ENCODE data around the gene L3MBTL4. TPM values are rescaled to one million over a fixed set of nuclear protein-coding genes. Genes with fewer than 3 reads are reported as not detected.
"Not testable (repeated sequence)": the region's sequence is repeated elsewhere in the genome, so short reads cannot be mapped to it uniquely, and the experiment has no call there.

The L3MBTL4 gene
- total RNA-seq, 3 donors from 2014 or later: 0.40 to 0.49 (median 0.42) TPM

DNA sequence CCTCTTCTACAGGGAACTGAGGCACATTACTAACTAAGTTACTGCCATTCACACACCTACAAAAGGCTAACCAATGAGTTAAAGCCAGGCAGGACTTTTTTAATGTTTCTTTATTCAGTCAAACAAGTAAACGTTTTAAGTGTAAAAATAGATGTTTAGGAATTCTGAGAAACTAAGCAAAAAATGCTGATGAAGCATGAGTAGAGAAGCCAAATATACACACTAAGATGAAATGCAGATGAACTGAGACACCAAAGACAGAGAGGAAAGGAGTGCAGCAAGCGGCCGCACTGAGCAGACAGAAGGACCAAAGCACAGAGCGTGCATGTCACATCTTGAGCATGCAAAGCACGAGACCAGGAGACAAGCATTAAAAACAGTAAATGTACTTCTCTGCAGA lies 17.9 kb downstream of the L3MBTL4 start:
- H3K4me1 Mint-ChIP-seq (ENCODE audit: low read depth): no peaks in the 10 kb centered on the region
- DNase-seq (no peak), ATAC-seq (no peak)
- no peaks in the 10 kb centered on the region for H3K36me3 Mint-ChIP-seq (ENCODE audit: insufficient read depth)
- peaks cover 5% of the 10 kb centered on the region for H3K9me3 Mint-ChIP-seq
- H3K27me3 Mint-ChIP-seq (ENCODE audit: low read depth): no peaks in the 10 kb centered on the region
- H3K4me3 Mint-ChIP-seq: no peak overlapping the region

DNA sequence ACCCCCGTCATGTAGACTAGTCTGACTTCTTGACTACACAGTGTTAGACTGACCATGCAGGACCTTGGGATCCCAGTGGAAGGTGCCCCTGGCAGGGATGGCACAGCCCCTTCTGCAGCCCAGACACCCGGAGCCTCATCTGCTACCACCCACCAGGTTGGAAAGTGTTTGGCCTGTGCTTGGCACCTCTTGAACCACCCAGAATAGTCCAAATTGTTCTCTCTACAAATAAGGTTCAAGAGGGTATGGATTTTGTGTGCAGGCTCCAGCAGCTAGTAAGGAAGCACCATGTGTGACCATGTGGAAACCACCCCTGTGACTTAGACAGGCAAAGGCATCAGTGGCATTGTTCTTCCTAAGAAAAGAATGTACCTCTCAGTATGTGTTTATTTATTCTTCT lies 18.4 kb downstream of the L3MBTL4 start:
- H3K9me3 Mint-ChIP-seq: peaks cover 10% of the 10 kb centered on the region
- no peak overlapping the region for H3K4me3 Mint-ChIP-seq
- DNase-seq: no peak
- no peak for ATAC-seq
- H3K27me3 Mint-ChIP-seq (ENCODE audit: low read depth): no peaks in the 10 kb centered on the region
- no peaks in the 10 kb centered on the region for H3K4me1 Mint-ChIP-seq (ENCODE audit: low read depth)
- no peaks in the 10 kb centered on the region for H3K36me3 Mint-ChIP-seq (ENCODE audit: insufficient read depth)

DNA sequence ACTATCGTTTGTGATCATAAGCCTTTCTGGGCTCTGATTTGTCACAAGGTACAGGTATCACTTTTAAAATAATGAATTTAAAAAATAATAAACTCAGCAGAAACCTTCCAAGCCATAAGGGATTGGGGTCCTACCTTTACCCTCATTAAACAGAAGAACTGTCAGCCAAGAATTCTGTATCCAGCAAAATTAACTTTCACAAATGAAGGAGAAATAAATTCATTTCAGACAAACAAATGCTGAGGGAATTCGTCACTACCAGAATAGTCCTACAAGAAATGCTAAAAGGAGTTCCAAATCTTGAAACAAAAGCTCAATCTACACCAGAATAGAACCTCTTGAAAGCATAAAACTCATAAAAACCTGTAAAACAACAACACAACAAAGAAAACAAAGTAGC lies 25.7 kb downstream of the L3MBTL4 start:
- Mint-ChIP-seq H3K9me3 (peaks cover 23% of the 10 kb centered on the region), H3K36me3 (ENCODE audit: insufficient read depth) (no peaks in the 10 kb centered on the region), H3K4me3 (no peak overlapping the region), H3K27me3 (ENCODE audit: low read depth) (no peaks in the 10 kb centered on the region), H3K4me1 (ENCODE audit: low read depth) (no peaks in the 10 kb centered on the region)
- DNase-seq: no peak
- ATAC-seq: no peak

DNA sequence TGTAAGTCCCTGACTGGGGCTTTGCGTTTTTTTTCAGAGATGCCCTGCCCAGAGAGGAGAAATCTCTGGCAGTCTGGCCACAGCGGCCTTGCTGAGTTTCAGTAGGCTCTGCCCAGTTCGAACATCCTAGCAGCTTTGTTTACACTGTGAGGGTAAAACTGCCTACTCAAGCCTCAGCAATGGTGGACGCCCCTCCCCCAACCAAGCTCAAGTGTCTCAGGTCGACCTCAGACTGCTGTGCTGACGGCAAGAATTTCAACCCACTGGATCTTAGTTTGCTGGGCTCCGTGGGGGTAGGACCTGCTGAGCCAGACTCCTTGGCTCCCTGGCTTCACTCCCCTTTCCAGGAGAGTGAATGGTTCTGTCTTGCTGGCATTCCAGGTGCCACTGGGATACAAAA lies 31.7 kb downstream of the L3MBTL4 start:
- Mint-ChIP-seq H3K4me1 (ENCODE audit: low read depth) (no peaks in the 10 kb centered on the region), H3K36me3 (ENCODE audit: insufficient read depth) (no peaks in the 10 kb centered on the region), H3K9me3 (peaks cover 16% of the 10 kb centered on the region), H3K27me3 (ENCODE audit: low read depth) (no peaks in the 10 kb centered on the region), H3K4me3 (no peak overlapping the region)
- DNase-seq (no peak), ATAC-seq (no peak)

DNA sequence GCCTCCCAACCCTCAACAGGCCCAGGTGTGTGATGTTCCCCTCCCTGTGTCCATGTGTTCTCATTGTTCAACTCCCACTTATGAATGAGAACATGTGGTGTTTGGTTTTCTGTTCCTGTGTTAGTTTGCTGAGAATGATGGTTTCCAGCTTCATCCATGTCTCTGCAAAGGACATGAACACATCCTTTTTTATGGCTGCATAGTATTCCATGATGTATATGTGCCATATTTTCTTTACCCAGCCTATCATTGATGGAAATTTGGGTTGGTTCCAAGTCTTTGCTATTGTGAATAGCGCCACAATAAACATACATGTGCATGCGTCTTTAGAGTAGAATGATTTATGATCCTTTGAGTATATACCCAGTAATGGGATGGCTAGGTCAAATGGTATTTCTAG lies 37.2 kb downstream of the L3MBTL4 start:
- H3K36me3 Mint-ChIP-seq (ENCODE audit: insufficient read depth); DNase-seq; H3K27me3 Mint-ChIP-seq (ENCODE audit: low read depth); H3K4me3 Mint-ChIP-seq; ATAC-seq; H3K4me1 Mint-ChIP-seq (ENCODE audit: low read depth): not testable (repeated sequence)
- peaks cover 22% of the 10 kb centered on the region for H3K9me3 Mint-ChIP-seq

DNA sequence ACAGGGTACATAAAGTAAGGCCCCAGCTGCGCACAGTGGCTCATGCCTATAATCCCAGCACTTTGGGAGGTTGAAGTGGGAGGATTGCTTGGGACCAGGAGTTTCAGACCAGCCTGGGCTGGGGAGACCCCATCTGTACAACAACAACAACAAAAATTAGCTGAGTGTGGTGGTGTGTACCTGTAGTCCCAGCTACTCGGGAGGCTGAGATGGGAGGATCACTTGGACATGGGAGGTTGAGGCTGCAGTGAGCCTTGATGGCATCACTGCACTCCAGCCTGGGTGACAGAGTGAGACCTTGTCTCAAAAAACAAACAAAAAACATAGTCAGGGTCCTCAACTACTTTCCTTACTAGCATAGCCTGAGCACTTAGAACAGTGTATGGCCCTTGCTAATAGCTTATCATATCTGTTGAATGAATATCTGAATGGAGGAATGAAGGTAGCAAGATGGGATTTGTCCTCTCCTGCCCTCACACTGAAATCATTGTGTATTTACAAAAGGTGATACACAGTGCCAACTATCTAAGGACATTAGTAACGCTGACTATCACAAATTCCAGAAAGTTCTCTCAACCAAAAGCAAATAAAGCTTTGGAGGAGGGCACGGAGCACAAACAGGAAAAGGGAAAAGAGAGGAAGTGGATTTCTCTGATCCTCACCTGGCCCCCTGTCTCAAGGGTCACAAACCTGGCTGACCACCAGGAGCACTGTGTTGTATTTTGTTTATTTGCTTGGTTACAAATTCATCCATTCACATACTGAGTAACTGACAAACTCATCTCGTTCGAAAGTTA lies 38.1 kb downstream of the L3MBTL4 start:
- H3K27me3 Mint-ChIP-seq (ENCODE audit: low read depth): no peaks in the 10 kb centered on the region
- H3K36me3 Mint-ChIP-seq (ENCODE audit: insufficient read depth): no peaks in the 10 kb centered on the region
- no peak for DNase-seq
- H3K4me1 Mint-ChIP-seq (ENCODE audit: low read depth): no peaks in the 10 kb centered on the region
- no peak overlapping the region for H3K4me3 Mint-ChIP-seq
- ATAC-seq: no peak
- peaks cover 18% of the 10 kb centered on the region for H3K9me3 Mint-ChIP-seq

DNA sequence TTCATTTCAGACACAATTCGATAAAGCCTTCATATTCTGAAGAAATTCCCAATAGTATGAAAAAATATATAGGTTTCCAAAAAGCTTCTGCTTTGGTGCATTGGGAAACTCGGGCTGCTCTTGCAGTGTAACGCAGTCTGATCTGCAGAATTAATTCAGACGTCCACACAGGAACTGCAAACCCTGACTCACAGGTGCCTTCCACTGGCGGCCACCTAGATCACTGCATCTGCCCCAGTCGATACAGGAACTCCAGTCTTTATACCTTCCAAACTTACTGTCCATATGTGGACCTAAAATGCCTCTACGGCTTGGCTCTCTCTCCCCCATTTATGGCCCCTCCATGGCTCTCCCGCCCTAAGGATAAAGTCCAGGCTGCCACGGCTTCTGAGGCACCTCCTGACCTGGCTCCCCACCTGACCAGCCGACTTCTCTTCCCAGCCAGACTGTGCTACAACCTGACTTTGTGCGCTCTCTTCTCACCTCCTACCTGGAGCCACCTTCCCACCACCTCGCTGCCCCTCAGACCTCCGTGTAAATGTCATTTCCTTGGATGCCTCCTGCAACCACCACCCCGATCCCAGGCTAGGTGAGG lies 39.7 kb downstream of the L3MBTL4 start:
- no peaks in the 10 kb centered on the region for H3K27me3 Mint-ChIP-seq (ENCODE audit: low read depth)
- H3K4me1 Mint-ChIP-seq (ENCODE audit: low read depth): no peaks in the 10 kb centered on the region
- ATAC-seq (no peak), DNase-seq (no peak)
- H3K4me3 Mint-ChIP-seq: no peak overlapping the region
- no peaks in the 10 kb centered on the region for H3K36me3 Mint-ChIP-seq (ENCODE audit: insufficient read depth)
- H3K9me3 Mint-ChIP-seq: peaks cover 13% of the 10 kb centered on the region

DNA sequence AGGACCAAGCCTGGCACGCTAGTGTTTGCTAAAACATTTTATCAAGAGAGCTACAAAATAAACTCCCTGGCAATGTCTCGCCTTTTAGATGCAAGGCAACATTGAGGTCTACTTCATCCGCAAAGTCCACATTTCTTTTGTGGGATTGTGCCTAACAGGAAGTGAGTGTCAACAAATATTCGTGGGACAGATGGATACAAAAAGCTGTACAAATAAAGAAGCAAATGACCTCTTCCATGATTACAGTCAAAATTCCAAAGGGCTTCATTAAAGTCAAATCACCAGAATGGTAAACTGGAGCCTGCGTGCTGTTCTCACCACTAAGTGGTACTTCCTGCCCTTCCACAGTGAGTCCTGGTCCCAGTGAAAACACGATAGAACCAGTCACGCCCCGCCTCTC lies 40.4 kb downstream of the L3MBTL4 start:
- H3K9me3 Mint-ChIP-seq: peaks cover 13% of the 10 kb centered on the region
- H3K4me1 Mint-ChIP-seq (ENCODE audit: low read depth): no peaks in the 10 kb centered on the region
- no peaks in the 10 kb centered on the region for H3K36me3 Mint-ChIP-seq (ENCODE audit: insufficient read depth)
- H3K27me3 Mint-ChIP-seq (ENCODE audit: low read depth): no peaks in the 10 kb centered on the region
- ATAC-seq (no peak), DNase-seq (no peak)
- no peak overlapping the region for H3K4me3 Mint-ChIP-seq

DNA sequence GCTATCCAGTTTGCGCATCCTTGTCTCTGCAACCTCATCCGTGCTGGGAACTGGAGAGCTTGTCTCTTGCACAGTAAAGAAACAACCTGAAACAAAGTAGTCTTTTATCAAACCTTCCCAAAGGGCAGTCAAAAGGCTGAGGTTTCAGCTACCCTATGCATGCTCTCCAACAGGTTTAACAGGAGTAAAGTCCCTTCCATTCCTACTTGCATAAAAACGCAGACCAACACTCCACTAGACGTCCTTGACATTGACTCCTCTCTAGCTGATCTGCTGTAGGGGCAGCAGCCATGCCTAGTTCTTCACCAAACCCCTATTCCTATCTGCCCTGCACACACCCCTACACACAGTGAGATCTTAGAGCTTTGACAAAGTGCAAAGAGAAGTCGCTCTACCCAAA lies 41.5 kb downstream of the L3MBTL4 start:
- no peak for DNase-seq
- Mint-ChIP-seq H3K4me3 (no peak overlapping the region), H3K9me3 (peaks cover 15% of the 10 kb centered on the region), H3K36me3 (ENCODE audit: insufficient read depth) (no peaks in the 10 kb centered on the region), H3K27me3 (ENCODE audit: low read depth) (no peaks in the 10 kb centered on the region), H3K4me1 (ENCODE audit: low read depth) (no peaks in the 10 kb centered on the region)
- ATAC-seq: no peak

DNA sequence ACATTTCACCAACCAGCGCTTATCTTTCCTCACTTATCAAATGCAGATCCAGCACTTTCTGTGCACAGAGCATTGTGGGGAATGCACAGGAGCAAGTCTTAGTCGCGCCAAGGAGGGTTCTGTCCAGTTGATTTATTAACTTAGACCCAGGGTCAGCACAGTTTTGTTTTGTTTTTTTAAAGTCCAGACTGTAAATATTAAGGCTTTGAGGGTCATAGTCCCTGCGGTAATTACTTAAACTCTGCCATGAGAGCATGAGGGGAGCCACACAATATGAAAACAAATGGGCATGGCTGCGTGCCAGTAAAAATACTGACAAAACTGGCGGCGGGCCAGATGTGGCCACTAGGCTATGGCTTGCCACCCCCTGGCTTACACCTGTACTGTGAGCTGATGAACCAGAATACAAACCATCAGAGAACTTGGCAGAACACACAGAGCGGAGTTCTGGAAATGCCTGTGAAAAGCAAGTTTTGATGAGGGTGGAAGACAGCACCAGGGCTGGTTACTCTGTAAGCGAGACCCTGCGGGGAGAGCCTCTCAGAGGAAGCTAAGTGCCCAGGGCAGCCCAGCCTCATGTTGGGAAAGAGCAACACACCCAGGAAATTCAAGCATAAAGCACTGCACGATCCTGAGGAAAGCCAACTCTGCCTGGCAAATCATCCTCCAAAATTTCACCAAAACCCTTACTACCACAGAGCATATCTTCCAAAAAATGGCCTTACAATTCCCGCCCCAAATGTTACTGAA lies 43.6 kb downstream of the L3MBTL4 start:
- H3K27me3 Mint-ChIP-seq (ENCODE audit: low read depth): no peaks in the 10 kb centered on the region
- ATAC-seq (no peak), DNase-seq (no peak)
- H3K36me3 Mint-ChIP-seq (ENCODE audit: insufficient read depth): no peaks in the 10 kb centered on the region
- no peaks in the 10 kb centered on the region for H3K4me1 Mint-ChIP-seq (ENCODE audit: low read depth)
- peaks cover 10% of the 10 kb centered on the region for H3K9me3 Mint-ChIP-seq
- no peak overlapping the region for H3K4me3 Mint-ChIP-seq

DNA sequence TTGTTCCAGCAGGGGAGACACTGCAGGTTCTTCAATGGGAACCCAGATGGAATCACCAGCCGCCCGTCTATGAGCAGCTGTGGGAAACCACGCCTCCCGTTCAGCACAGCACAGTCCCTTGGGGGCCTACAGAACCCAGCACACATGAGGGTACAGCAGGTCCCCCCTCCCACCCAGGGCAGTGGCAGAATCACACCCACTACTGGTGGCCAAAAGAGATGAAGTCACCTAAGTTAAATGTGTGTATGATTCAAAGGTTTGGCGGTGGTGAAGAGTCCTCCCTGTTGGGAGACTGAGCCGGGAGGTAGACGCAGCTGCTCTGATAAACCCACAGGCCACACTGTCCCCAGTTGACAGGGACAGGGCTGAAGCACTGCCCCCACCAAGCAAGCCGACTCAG lies 44.3 kb downstream of the L3MBTL4 start:
- no peak for ATAC-seq
- H3K9me3 Mint-ChIP-seq: peaks cover 8% of the 10 kb centered on the region
- H3K36me3 Mint-ChIP-seq (ENCODE audit: insufficient read depth): no peaks in the 10 kb centered on the region
- DNase-seq: no peak
- H3K4me3 Mint-ChIP-seq: no peak overlapping the region
- H3K27me3 Mint-ChIP-seq (ENCODE audit: low read depth): no peaks in the 10 kb centered on the region
- H3K4me1 Mint-ChIP-seq (ENCODE audit: low read depth): no peaks in the 10 kb centered on the region

DNA sequence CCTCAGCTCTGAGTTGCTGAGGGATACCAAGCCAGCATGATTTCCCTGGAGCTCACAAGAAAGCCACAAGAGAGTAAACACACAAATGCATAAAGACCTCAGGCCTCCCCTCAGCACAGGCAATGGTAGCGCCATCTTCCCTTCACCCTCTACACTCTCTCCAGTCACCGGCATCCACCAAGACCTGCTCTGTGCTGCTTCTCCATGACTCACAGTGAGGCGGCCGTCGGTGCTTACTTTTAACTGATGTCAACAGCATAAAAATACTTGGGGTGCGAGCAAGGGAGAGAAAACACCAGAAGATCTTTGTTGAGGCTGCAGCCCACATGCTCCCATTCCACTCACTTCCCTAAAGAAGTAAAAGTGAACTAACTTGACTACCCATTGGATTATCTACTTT lies 46.7 kb downstream of the L3MBTL4 start:
- Mint-ChIP-seq H3K27me3 (ENCODE audit: low read depth) (no peaks in the 10 kb centered on the region), H3K9me3 (peaks cover 4% of the 10 kb centered on the region), H3K4me3 (no peak overlapping the region), H3K36me3 (ENCODE audit: insufficient read depth) (no peaks in the 10 kb centered on the region), H3K4me1 (ENCODE audit: low read depth) (no peaks in the 10 kb centered on the region)
- ATAC-seq: no peak
- no peak for DNase-seq

DNA sequence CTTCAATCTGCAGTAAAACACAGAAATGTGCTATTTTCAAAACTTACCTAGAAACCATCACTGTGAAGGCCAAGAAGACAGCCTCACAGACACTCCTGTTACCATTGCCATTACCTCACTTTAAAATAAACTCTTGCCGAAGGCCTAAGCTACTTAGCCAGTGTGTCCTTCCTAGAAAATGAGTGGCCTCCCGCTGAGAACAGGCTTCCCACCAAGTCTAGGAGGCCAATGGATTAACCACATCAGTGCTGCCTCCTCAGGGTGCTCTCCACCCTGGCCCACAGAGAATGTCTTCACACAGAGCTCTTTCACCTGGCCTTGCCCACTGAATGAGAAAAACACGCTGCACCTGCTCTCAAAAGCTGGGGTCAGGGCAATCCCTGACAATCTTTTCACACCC lies 47.5 kb downstream of the L3MBTL4 start:
- Mint-ChIP-seq H3K9me3 (peaks cover 4% of the 10 kb centered on the region), H3K4me3 (no peak overlapping the region), H3K36me3 (ENCODE audit: insufficient read depth) (no peaks in the 10 kb centered on the region), H3K4me1 (ENCODE audit: low read depth) (no peaks in the 10 kb centered on the region), H3K27me3 (ENCODE audit: low read depth) (no peaks in the 10 kb centered on the region)
- DNase-seq: no peak
- no peak for ATAC-seq

DNA sequence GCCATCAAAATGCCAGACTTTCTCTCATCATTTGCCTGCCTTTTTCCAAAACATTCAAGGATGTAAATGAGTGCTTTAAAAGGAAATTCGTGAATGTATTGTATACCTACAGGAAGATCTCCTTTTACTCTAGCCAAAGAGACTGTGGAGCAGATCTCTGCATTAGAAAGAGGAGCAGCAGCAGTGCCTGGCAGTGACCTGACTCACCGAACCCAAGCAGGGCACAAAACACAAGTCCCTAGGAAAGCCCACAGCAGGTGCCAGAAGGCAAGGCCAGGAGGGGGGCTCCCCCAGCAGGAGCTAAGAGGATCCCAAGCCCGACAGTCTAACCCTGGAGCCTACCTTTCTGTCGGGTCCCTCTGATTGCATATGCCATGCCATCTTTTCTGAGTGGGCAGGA lies 47.9 kb downstream of the L3MBTL4 start:
- DNase-seq (no peak), ATAC-seq (no peak)
- Mint-ChIP-seq H3K4me3 (no peak overlapping the region), H3K36me3 (ENCODE audit: insufficient read depth) (no peaks in the 10 kb centered on the region), H3K27me3 (ENCODE audit: low read depth) (no peaks in the 10 kb centered on the region), H3K9me3 (peaks cover 4% of the 10 kb centered on the region), H3K4me1 (ENCODE audit: low read depth) (no peaks in the 10 kb centered on the region)

DNA sequence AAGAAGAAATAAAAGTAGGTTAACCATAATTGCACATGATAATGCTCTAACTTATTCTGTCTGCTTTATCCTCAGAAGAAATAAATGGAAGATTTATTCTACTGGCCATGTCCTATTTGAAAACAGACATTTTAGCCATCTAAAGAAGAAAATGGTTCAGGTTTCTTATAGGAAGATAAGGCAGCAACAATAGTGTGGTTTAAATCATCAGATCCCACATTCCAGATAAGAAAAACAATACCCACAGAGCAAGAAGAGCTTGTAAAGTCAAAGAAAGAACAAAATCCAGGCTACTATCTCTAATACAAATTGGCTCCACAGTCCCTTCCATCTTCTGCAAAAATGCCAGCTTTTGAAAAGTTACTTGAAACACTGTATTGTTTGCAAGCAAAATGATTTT lies 49.3 kb downstream of the L3MBTL4 start:
- ATAC-seq: no peak
- Mint-ChIP-seq H3K27me3 (ENCODE audit: low read depth) (no peaks in the 10 kb centered on the region), H3K4me1 (ENCODE audit: low read depth) (no peaks in the 10 kb centered on the region), H3K36me3 (ENCODE audit: insufficient read depth) (no peaks in the 10 kb centered on the region), H3K9me3 (peaks cover 4% of the 10 kb centered on the region), H3K4me3 (no peak overlapping the region)
- no peak for DNase-seq
